ENCODE measurements around the gene TAX1BP1. TPM values are rescaled to one million over a fixed set of nuclear protein-coding genes. Genes with fewer than 3 reads are reported as not detected.

Gene TAX1BP1
- total and polyA plus RNA-seq, 9 donors = 69.3 to 106 (median 83.7) TPM

GRCh38 chr7:27745064-27745583 is 5.2 kb downstream of the TAX1BP1 start:
- peak overlapping the region in 1 of 2 donors; percentile 42 for H3K27ac ChIP-seq
- no peak overlapping the region for H3K4me3 ChIP-seq
- TF ChIP-seq CTCF (IDR thresholded peaks at IDR 0.05) (peak; percentile 39 to 81 (median 64)), EP300 (IDR thresholded peaks at IDR 0.05) (no peak), POLR2A (IDR thresholded peaks at IDR 0.05) (no peak)
- no peaks in the 10 kb centered on the region for H3K9me3 ChIP-seq
- H3K4me1 ChIP-seq (ENCODE audit: insufficient read depth) = peaks cover 4% of the 10 kb centered on the region
- H3K27me3 ChIP-seq = no peaks in the 10 kb centered on the region
- H3K36me3 ChIP-seq = no peaks in the 10 kb centered on the region
- intact Hi-C loops (cut with DNase I) = loop anchor here in 2 of 4 donors (10.0 kb wide), 2 partner anchors 160 to 270 kb away; no protein-coding TSS in a partner anchor
- WGBS, 3 donors = 0 to 3% (median 1%) methylated on average over 2 of the region's 2 CpGs
- peak in 2 of 5 donors; percentile 32 to 43 for DNase-seq

GRCh38 chr7:27746486-27746885 is 6.5 kb downstream of the TAX1BP1 start:
- TF ChIP-seq EP300 (IDR thresholded peaks at IDR 0.05) (no peak), CTCF (IDR thresholded peaks at IDR 0.05) (no peak), POLR2A (IDR thresholded peaks at IDR 0.05) (no peak)
- Histone ChIP-seq H3K9me3 (no peaks in the 10 kb centered on the region), H3K4me1 (ENCODE audit: insufficient read depth) (peaks cover 4% of the 10 kb centered on the region), H3K27ac (no peak overlapping the region), H3K36me3 (no peaks in the 10 kb centered on the region), H3K4me3 (no peak overlapping the region), H3K27me3 (no peaks in the 10 kb centered on the region)
- intact Hi-C loops (cut with DNase I) = loop anchor here in 2 of 4 donors (10.0 kb wide), 2 partner anchors 158 to 268 kb away; no protein-coding TSS in a partner anchor
- no peak for DNase-seq

GRCh38 chr7:27746978-27747377 is 7.0 kb downstream of the TAX1BP1 start:
- 43 to 62% (median 54%) methylated on average over 1 of the region's 1 CpG for WGBS, 3 donors
- Histone ChIP-seq H3K27me3 (no peaks in the 10 kb centered on the region), H3K36me3 (no peaks in the 10 kb centered on the region), H3K27ac (no peak overlapping the region), H3K4me3 (no peak overlapping the region), H3K9me3 (no peaks in the 10 kb centered on the region), H3K4me1 (ENCODE audit: insufficient read depth) (peaks cover 4% of the 10 kb centered on the region)
- TF ChIP-seq EP300 (IDR thresholded peaks at IDR 0.05) = no peak
- no peak for TF ChIP-seq CTCF (IDR thresholded peaks at IDR 0.05)
- TF ChIP-seq POLR2A (IDR thresholded peaks at IDR 0.05) = no peak
- intact Hi-C loops (cut with DNase I) = loop anchor here in 2 of 4 donors (10.0 kb wide), 2 partner anchors 158 to 268 kb away; no protein-coding TSS in a partner anchor
- DNase-seq = no peak

GRCh38 chr7:27747589-27748368 is 7.8 kb downstream of the TAX1BP1 start:
- DNase-seq = no peak
- intact Hi-C loops (cut with DNase I) = loop anchor here in 2 of 4 donors (10.0 kb wide), 2 partner anchors 157 to 267 kb away; no protein-coding TSS in a partner anchor
- no peak overlapping the region for H3K4me3 ChIP-seq
- no peak overlapping the region for H3K27ac ChIP-seq
- TF ChIP-seq EP300 (IDR thresholded peaks at IDR 0.05) = no peak
- TF ChIP-seq CTCF (IDR thresholded peaks at IDR 0.05) = no peak
- TF ChIP-seq POLR2A (IDR thresholded peaks at IDR 0.05) = no peak
- H3K36me3 ChIP-seq = no peaks in the 10 kb centered on the region
- H3K4me1 ChIP-seq (ENCODE audit: insufficient read depth) = peaks cover 4% of the 10 kb centered on the region
- WGBS, 3 donors = 65 to 80% (median 74%) methylated on average over 4 of the region's 4 CpGs
- H3K27me3 ChIP-seq = no peaks in the 10 kb centered on the region
- H3K9me3 ChIP-seq = no peaks in the 10 kb centered on the region
